H1 (cell line): ENCODE results near the gene PRR35. TPM values are rescaled to one million over a fixed set of nuclear protein-coding genes. Genes with fewer than 3 reads are reported as not detected.

Experiments
- CTCF ChIA-PET: fragments of 300-600 bp; sonication (Branson Sonifier 250); formaldehyde crosslinking; loops from one replicate; lab custom pipeline; 2021; ENCODE audit not compliant: partially characterized antibody; lab: Charles Lee
- POLR2A ChIA-PET: fragments of 300-600 bp; sonication (Branson Sonifier 250); formaldehyde crosslinking; loops from one replicate; lab custom pipeline; 2021; ENCODE audit warnings: inconsistent platforms; ENCODE audit not compliant: partially characterized antibody; lab: Charles Lee
- DNase-seq, 2 experiments: peaks; one replicate each; pipeline versions ENCODE4 v3.0.0 to v3.0.0-alpha.2; 2010 to 2022; ENCODE audit warnings: low spot score in 2 of 2, low read depth in 1 of 2, mixed read lengths in 1 of 2
- FAIRE-seq: peaks from 2 replicates; lab custom pipeline; 2011; peaks lifted over from hg19 to GRCh38; lab: Jason Lieb, UNC
- H2AFZ ChIP-seq: 2 replicates; pipeline ENCODE4 v1.8.1; 2012; ENCODE audit warnings: low read length, inconsistent platforms
- H2AK5ac ChIP-seq: 2 replicates; pipeline ENCODE4 v1.6.1; 2013; ENCODE audit warnings: low read depth, low read length
- H2BK120ac ChIP-seq: replicated peaks from 2 replicates; pipeline ENCODE3; 2013; ENCODE audit warnings: low read depth, low read length, inconsistent platforms
- H2BK12ac ChIP-seq: 2 replicates; pipeline ENCODE4 v1.6.1; 2013; ENCODE audit warnings: low read depth, low read length
- H2BK15ac ChIP-seq: 2 replicates; pipeline ENCODE4 v1.6.1; 2013; ENCODE audit warnings: low read length
- H2BK20ac ChIP-seq: 2 replicates; pipeline ENCODE4 v1.6.1; 2013; ENCODE audit warnings: low read length
- H2BK5ac ChIP-seq: 2 replicates; pipeline ENCODE4 v1.6.1; 2013; ENCODE audit warnings: low read depth, low read length
- H3K14ac ChIP-seq: 2 replicates; pipeline ENCODE4 v1.6.1; 2013; ENCODE audit warnings: inconsistent platforms; ENCODE audit not compliant: insufficient read length
- H3K18ac ChIP-seq: 2 replicates; pipeline ENCODE4 v1.6.1; 2013; ENCODE audit warnings: low read length; ENCODE audit errors: extremely low read depth
- H3K23ac ChIP-seq: 2 replicates; pipeline ENCODE4 v1.6.1; 2013; ENCODE audit warnings: inconsistent platforms; ENCODE audit not compliant: insufficient read length
- H3K23me2 ChIP-seq: 2 replicates; pipeline ENCODE4 v1.6.1; 2013; ENCODE audit warnings: low read depth, low read length
- H3K27ac ChIP-seq: 2 replicates; pipeline ENCODE4 v1.6.1; 2011; ENCODE audit warnings: low read depth, low read length, inconsistent platforms
- H3K27me3 ChIP-seq, 4 experiments: replicated peaks in 1 of 4; 1 replicate in 1 of 4; 2 replicates in 3 of 4; pipeline versions ENCODE4 v1.6.1 to v1.8.1; 2011 to 2013; ENCODE audit warnings: low read length in 3 of 4, mild to moderate bottlenecking in 3 of 4, inconsistent platforms in 2 of 4, mixed read lengths in 2 of 4, moderate library complexity in 1 of 4; ENCODE audit not compliant: control insufficient read depth in 3 of 4, insufficient read depth in 3 of 4; ENCODE audit errors: extremely low read depth in 1 of 4
- H3K36me3 ChIP-seq, 4 experiments: 2 replicates each; pipeline versions ENCODE4 v1.6.1 to v1.8.1; 2011 to 2013; ENCODE audit warnings: mild to moderate bottlenecking in 4 of 4, low read length in 3 of 4, moderate library complexity in 2 of 4, control low read depth in 1 of 4, inconsistent platforms in 1 of 4; ENCODE audit not compliant: insufficient read depth in 4 of 4, control insufficient read depth in 2 of 4
- H3K4ac ChIP-seq: replicated peaks from 2 replicates; pipeline ENCODE3; 2013; ENCODE audit warnings: low read length, low read depth, mixed read lengths, inconsistent platforms; ENCODE audit not compliant: insufficient read length
- H3K4me1 ChIP-seq, 4 experiments: replicated peaks in 1 of 4; 1 replicate in 1 of 4; 2 replicates in 3 of 4; pipeline versions ENCODE4 v1.6.1 to v1.8.1; 2011 to 2013; ENCODE audit warnings: low read length in 3 of 4, inconsistent platforms in 2 of 4, mixed read lengths in 1 of 4; ENCODE audit not compliant: insufficient read depth in 4 of 4, control insufficient read depth in 3 of 4
- H3K4me2 ChIP-seq, 2 experiments: 2 replicates each; pipeline versions ENCODE4 v1.6.1 to v1.8.1; 2011 to 2013; ENCODE audit warnings: low read depth in 2 of 2, low read length in 2 of 2, control low read depth in 1 of 2, inconsistent platforms in 1 of 2, mild to moderate bottlenecking in 1 of 2; ENCODE audit not compliant: insufficient read depth in 1 of 2
- H3K4me3 ChIP-seq, 4 experiments: fragments of 200-600, 300-600 bp in 1 of 4; sonication (generic), shearing (Covaris generic), sonication (Bioruptor Twin) in 1 of 4; 2 replicates each; pipeline versions ENCODE4 v1.5.1 to v1.8.1; 2011 to 2016; ENCODE audit warnings: low read length in 4 of 4, low read depth in 3 of 4, control low read depth in 2 of 4, inconsistent platforms in 2 of 4, mild to moderate bottlenecking in 2 of 4, mixed read lengths in 1 of 4, moderate library complexity in 1 of 4; ENCODE audit not compliant: insufficient read depth in 2 of 4; ENCODE audit errors: extremely low read depth in 1 of 4
- H3K56ac ChIP-seq: replicated peaks from 2 replicates; pipeline ENCODE3; 2013; ENCODE audit warnings: low read depth, mild to moderate bottlenecking, mixed read lengths, low read length, inconsistent platforms; ENCODE audit not compliant: insufficient read length
- H3K79me1 ChIP-seq: 2 replicates; pipeline ENCODE4 v1.6.1; 2013; ENCODE audit warnings: low read depth, low read length, control low read depth
- H3K79me2 ChIP-seq, 2 experiments: 2 replicates each; pipeline versions ENCODE4 v1.6.1 to v1.8.1; 2012 to 2013; ENCODE audit warnings: low read length in 2 of 2, mild to moderate bottlenecking in 2 of 2, inconsistent platforms in 1 of 2; ENCODE audit not compliant: insufficient read depth in 2 of 2, control insufficient read depth in 1 of 2
- H3K9ac ChIP-seq, 4 experiments: replicated peaks in 1 of 4; 1 replicate in 1 of 4; 2 replicates in 3 of 4; pipeline versions ENCODE4 v1.6.1 to v1.8.1; 2011 to 2013; ENCODE audit warnings: low read depth in 3 of 4, low read length in 3 of 4, control low read depth in 2 of 4, mild to moderate bottlenecking in 2 of 4, moderate library complexity in 2 of 4, inconsistent platforms in 1 of 4; ENCODE audit errors: extremely low read depth in 1 of 4
- H3K9me3 ChIP-seq, 2 experiments: 2 replicates each; pipeline versions ENCODE4 v1.6.1 to v1.8.1; 2012 to 2013; ENCODE audit warnings: mild to moderate bottlenecking in 2 of 2, moderate library complexity in 2 of 2, control low read depth in 1 of 2, inconsistent platforms in 1 of 2, low read depth in 1 of 2, low read length in 1 of 2, mixed read lengths in 1 of 2; ENCODE audit not compliant: insufficient read depth in 2 of 2
- H4K20me1 ChIP-seq, 2 experiments: replicated peaks in 1 of 2; 2 replicates each; pipeline versions ENCODE3 to v1.8.1; 2011 to 2013; ENCODE audit warnings: inconsistent platforms in 2 of 2, low read length in 2 of 2, mild to moderate bottlenecking in 1 of 2; ENCODE audit not compliant: insufficient read depth in 2 of 2, control insufficient read depth in 1 of 2
- H4K5ac ChIP-seq: 2 replicates; pipeline ENCODE4 v1.6.1; 2013; ENCODE audit warnings: low read length, low read depth, mixed read lengths, inconsistent platforms; ENCODE audit not compliant: insufficient read length
- H4K8ac ChIP-seq: 2 replicates; pipeline ENCODE4 v1.8.0; 2013; ENCODE audit warnings: mild to moderate bottlenecking, moderate library complexity, low read length, inconsistent platforms; ENCODE audit not compliant: insufficient read depth; ENCODE audit errors: extremely low read depth
- H4K91ac ChIP-seq: replicated peaks from 2 replicates; pipeline ENCODE3; 2013; ENCODE audit warnings: low read length, mixed read lengths, inconsistent platforms; ENCODE audit not compliant: insufficient read length
- BCL11A ChIP-seq, 2 experiments: IDR thresholded peaks; one replicate each; pipeline ENCODE4 v1.6.1; 2011; ENCODE audit warnings: low read depth in 2 of 2, low read length in 2 of 2, mild to moderate bottlenecking in 2 of 2
- CTBP2 ChIP-seq: IDR thresholded peaks from 2 replicates; pipeline ENCODE4 v1.7.0; 2011; ENCODE audit warnings: borderline replicate concordance, mild to moderate bottlenecking, moderate library complexity, mixed read lengths, low read length; ENCODE audit not compliant: insufficient read depth, insufficient read length
- E2F6 ChIP-seq: IDR thresholded peaks from 2 replicates; pipeline ENCODE4 v1.6.1; 2012; ENCODE audit warnings: inconsistent platforms
- EZH2 ChIP-seq: fragments of 200-600 bp; sonication (generic); IDR thresholded peaks from 2 replicates; pipeline ENCODE4 v1.7.1; 2012; ENCODE audit warnings: low read depth, mild to moderate bottlenecking, moderate library complexity, low read length, inconsistent platforms; ENCODE audit not compliant: severe bottlenecking
- WGBS, 2 experiments: shearing (Covaris generic) in 1 of 2; methylation state at CpG; one replicate each; pipeline versions ENCODE4 v1.1.6 to v1.1.7; 2013 to 2015; ENCODE audit warnings: low lambda C conversion rate in 2 of 2, mixed read lengths in 2 of 2, inconsistent platforms in 1 of 2, low coverage in 1 of 2, missing lambda C conversion rate in 1 of 2; ENCODE audit not compliant: insufficient replicate concordance in 2 of 2, insufficient coverage in 1 of 2, insufficient read length in 1 of 2; ENCODE audit errors: extremely low coverage in 1 of 2, missing lambda C conversion rate in 1 of 2; 5-methylcytosine and 5-hydroxymethylcytosine counted together
- polyA plus RNA-seq, 7 experiments: library from polyadenylated mRNA; depleted of rRNA in 3 of 7; stranded (reverse) in 5 of 7; unstranded in 2 of 7; fragments of >200 nt in 5 of 7; fragments of 200-250 nt in 2 of 7; gene quantifications; 1 replicate in 5 of 7; 2 replicates in 1 of 7; 4 replicates in 1 of 7; pipeline versions ENCODE4 v1.2.1 to v1.2.3, GENCODE V29; 2011 to 2013; ENCODE audit warnings: missing spikeins in 2 of 7, mixed read lengths in 2 of 7
- total RNA-seq: library from RNA; stranded (reverse); fragmentation: NEBNext Ultra II Directional; extraction: Animal tissue kit (Norgen Biotek cat#: 25700); gene quantifications from 2 replicates; pipeline ENCODE4 v1.2.1, GENCODE V29; 2021

The PRR35 gene
- total and polyA plus RNA-seq, 2 of the 8 experiments (the other 6 are each of a cell fraction or from before 2014, with no cell fraction given), result 0.38 to 0.50 TPM

- no peak overlapping the region for H2BK120ac ChIP-seq
- no peak for FAIRE-seq
- H3K4ac ChIP-seq, result no peak overlapping the region
- no peaks in the 10 kb centered on the region for H3K79me2 ChIP-seq
- no peaks in the 10 kb centered on the region for H4K20me1 ChIP-seq
- H3K9me3 ChIP-seq, result no peaks in the 10 kb centered on the region
- H3K9ac ChIP-seq, result no peak overlapping the region
- no peak overlapping the region for H3K4me3 ChIP-seq
- H2BK15ac ChIP-seq, result no peak overlapping the region
- TF ChIP-seq EZH2 (no peak), BCL11A (IDR thresholded peaks at IDR 0.05; ENCODE audit: low read depth in 2 of 2, low read length in 2 of 2) (no peak), E2F6 (no peak), CTBP2 (no peak)
- no peak overlapping the region for H2AFZ ChIP-seq
- no peak overlapping the region for H3K14ac ChIP-seq
- no peaks in the 10 kb centered on the region for H3K23me2 ChIP-seq
- no peaks in the 10 kb centered on the region for H3K79me1 ChIP-seq
- no peak overlapping the region for H3K4me2 ChIP-seq
- H4K8ac ChIP-seq, result no peak overlapping the region; the same call in 1 of the 2 replicates
- POLR2A ChIA-PET, result interaction anchor here (1.5 kb wide), 1 partner anchor 12 kb away, joined by 5 read pairs; no protein-coding TSS in a partner anchor
- WGBS, 2 experiments, result 92% methylated on average over 10 of the region's 10 CpGs; no CpG with 5 or more reads in 1 of the 2 experiments
- H3K18ac ChIP-seq, result no peak overlapping the region
- CTCF ChIA-PET, result interaction anchor here (1.0 to 1.9 kb wide), 4 partner anchors 13 to 29 kb away, joined by 3 to 5 read pairs (median 4); no protein-coding TSS in a partner anchor
- no peak overlapping the region for H3K56ac ChIP-seq
- no peak overlapping the region for H2AK5ac ChIP-seq
- H3K23ac ChIP-seq, result no peak overlapping the region
- H2BK12ac ChIP-seq, result no peak overlapping the region
- no peaks in the 10 kb centered on the region; a peak in 1 of 7 replicates for H3K4me1 ChIP-seq
- H3K27me3 ChIP-seq, result no peaks in the 10 kb centered on the region
- H2BK5ac ChIP-seq, result no peak overlapping the region
- no peak overlapping the region for H4K5ac ChIP-seq
- no peak overlapping the region for H4K91ac ChIP-seq
- no peak overlapping the region for H3K27ac ChIP-seq
- peaks cover 2 to 8% (median 3%) of the 10 kb centered on the region in 4 experiments; a peak in 5 of 8 replicates for H3K36me3 ChIP-seq
- no peak overlapping the region for H2BK20ac ChIP-seq
- DNase-seq, result no peak
Observed at GRCh38 chr16:513950-514349, 46.2 kb upstream of the PRR35 start.
